Effector memory CD4-positive, alpha-beta T cell (primary cell): ENCODE data around the gene LZTS2.

ENCODE experiments used
- DNase-seq, 3 donors: peaks; one replicate each; pipeline ENCODE4 v3.0.0-alpha.2; 2020
- H3K27ac ChIP-seq: 2 replicates; pipeline ENCODE4 v1.7.0; 2013; ENCODE audit warnings: mild to moderate bottlenecking, low read length, moderate library complexity; ENCODE audit not compliant: insufficient read depth, poor library complexity, severe bottlenecking
- H3K27me3 ChIP-seq: replicated peaks from 2 replicates; pipeline ENCODE4 v1.7.0; 2013; ENCODE audit warnings: mild to moderate bottlenecking, low read length; ENCODE audit not compliant: insufficient read depth, control insufficient read depth, poor library complexity, severe bottlenecking
- H3K36me3 ChIP-seq: 2 replicates; pipeline ENCODE4 v1.7.0; 2013; ENCODE audit warnings: mild to moderate bottlenecking, low read length, moderate library complexity; ENCODE audit not compliant: control insufficient read depth, insufficient read depth
- H3K4me1 ChIP-seq: 2 replicates; pipeline ENCODE4 v1.7.0; 2013; ENCODE audit warnings: low read length, mild to moderate bottlenecking; ENCODE audit not compliant: control insufficient read depth, insufficient read depth, poor library complexity, severe bottlenecking
- H3K4me3 ChIP-seq: 2 replicates; pipeline ENCODE4 v1.7.0; 2013; ENCODE audit warnings: low read length, low read depth, mild to moderate bottlenecking; ENCODE audit not compliant: insufficient read depth, poor library complexity, severe bottlenecking
- H3K9me3 ChIP-seq: 2 replicates; pipeline ENCODE4 v1.7.0; 2013; ENCODE audit warnings: mild to moderate bottlenecking, low read length, moderate library complexity; ENCODE audit not compliant: control insufficient read depth

Gene LZTS2

DNA sequence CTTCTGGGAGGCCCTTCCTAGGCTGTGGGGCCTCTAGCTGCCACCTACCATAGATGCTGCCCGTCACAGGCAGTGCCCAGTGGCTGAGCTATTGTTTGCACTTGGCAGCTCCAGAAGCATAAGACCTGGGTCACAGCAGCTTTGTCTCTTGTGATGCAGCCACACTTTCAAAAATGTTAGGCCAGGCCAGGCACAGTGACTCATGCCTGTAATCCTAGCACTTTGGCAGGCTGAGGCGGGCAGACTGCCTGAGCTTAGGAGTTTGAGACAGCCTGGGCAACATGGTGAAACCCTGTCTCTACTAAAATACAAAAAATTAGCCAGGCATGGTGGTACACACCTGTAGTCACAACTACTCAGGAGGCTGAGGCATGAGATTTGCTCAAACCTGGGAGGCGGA, 52.7 kb downstream of the LZTS2 start:
- Histone ChIP-seq H3K4me1 (peaks cover 7% of the 10 kb centered on the region), H3K27ac (no peak overlapping the region)

DNA sequence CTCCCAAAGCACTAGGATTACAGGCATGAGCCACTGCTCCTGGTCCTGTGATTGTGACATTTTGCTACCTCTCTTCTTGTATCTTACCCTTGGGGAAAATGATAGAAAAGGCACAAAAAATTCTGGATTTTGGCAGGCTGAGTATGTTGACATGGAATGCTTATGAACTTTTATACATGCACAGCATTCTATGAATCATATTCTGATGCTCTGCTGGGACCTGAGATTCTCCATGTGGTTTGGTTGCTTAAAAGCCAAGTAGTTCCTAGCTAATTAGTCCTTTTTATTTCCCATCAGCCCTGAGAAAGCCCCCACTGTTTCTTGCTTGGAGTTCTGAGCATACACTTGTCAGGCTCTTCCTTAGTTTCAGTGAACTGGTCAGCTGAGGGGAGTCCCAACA, 53.9 kb downstream of the LZTS2 start:
- H3K36me3 ChIP-seq = no peaks in the 10 kb centered on the region
- no peaks in the 10 kb centered on the region for H3K9me3 ChIP-seq
- peaks cover 26% of the 10 kb centered on the region for H3K27me3 ChIP-seq
- H3K4me1 ChIP-seq = peaks cover 7% of the 10 kb centered on the region
- no peak for DNase-seq
- H3K27ac ChIP-seq = no peak overlapping the region
- H3K4me3 ChIP-seq = no peak overlapping the region

More for the DNA sequence above, 52.7 kb downstream of the LZTS2 start:
- DNase-seq = no peak
- H3K36me3 ChIP-seq = no peaks in the 10 kb centered on the region
- peaks cover 36% of the 10 kb centered on the region for H3K27me3 ChIP-seq
- H3K9me3 ChIP-seq = no peaks in the 10 kb centered on the region
- no peak overlapping the region for H3K4me3 ChIP-seq

DNA sequence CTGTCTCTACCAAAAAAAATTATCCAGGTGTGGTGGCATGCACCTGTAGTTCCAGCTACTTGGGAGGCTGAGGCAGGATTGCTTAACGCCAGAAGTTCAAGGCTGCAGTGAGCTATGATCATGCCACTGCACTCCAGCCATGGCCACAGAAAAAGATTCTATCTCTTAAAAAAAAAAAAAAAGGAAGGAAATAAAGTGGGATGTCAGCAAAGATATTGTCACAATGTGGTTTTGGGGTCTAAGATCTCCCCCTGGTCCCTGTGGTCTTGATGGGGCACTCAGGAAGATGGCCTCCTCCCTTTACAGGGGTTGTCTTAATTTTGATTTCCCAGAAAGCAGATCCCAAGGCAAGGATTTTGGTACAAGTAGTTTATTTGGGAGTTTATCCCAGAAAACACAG, 54.7 kb downstream of the LZTS2 start:
- Histone ChIP-seq H3K36me3 (no peaks in the 10 kb centered on the region), H3K4me3 (no peak overlapping the region), H3K9me3 (no peaks in the 10 kb centered on the region), H3K27ac (no peak overlapping the region), H3K27me3 (peaks cover 19% of the 10 kb centered on the region), H3K4me1 (peaks cover 7% of the 10 kb centered on the region)
- DNase-seq = no peak

DNA sequence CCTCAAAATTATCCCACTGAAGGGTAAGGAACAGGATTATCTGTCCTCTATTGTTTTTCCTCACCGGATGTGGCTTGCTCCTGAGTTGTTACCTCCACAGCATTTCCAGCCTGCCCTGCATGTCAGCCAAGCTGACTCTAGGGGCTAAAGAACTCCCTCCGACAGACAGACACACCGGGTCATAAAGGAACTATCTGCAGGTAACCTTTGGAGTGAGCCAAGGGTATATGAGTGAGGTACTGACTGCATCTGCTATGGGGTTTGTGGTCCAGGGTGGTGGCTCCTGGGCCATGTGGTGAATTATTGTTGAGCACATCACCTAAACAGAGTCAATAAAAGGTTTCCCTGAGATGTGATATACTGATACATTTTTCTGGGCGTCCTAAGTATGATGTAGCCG, 55.3 kb downstream of the LZTS2 start:
- no peak overlapping the region for H3K4me3 ChIP-seq
- peaks cover 15% of the 10 kb centered on the region for H3K27me3 ChIP-seq
- DNase-seq = no peak
- no peaks in the 10 kb centered on the region for H3K9me3 ChIP-seq
- no peaks in the 10 kb centered on the region for H3K36me3 ChIP-seq
- no peak overlapping the region for H3K27ac ChIP-seq
- H3K4me1 ChIP-seq = peaks cover 7% of the 10 kb centered on the region

DNA sequence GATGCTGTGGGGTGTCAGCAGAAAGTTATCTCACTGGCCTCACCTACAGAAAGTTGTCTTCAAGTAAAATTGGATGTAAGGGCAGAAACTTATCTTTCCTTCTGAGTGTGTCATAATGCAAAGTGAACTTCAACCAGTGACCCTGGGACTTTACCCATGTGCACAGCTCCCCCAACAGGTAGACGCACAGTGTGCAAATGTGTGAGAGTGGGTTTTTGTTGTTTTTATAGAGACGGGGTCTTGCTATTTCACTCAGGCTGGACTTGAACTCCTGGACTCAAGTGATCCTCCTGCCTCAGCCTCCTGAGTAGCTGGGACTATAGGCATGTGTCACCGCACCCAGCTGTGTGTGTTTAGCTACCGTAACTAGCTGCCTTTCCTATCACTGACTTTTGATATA, 55.8 kb downstream of the LZTS2 start:
- Histone ChIP-seq H3K4me3 (no peak overlapping the region), H3K4me1 (peaks cover 2% of the 10 kb centered on the region), H3K9me3 (no peaks in the 10 kb centered on the region), H3K27ac (no peak overlapping the region), H3K27me3 (peaks cover 10% of the 10 kb centered on the region), H3K36me3 (no peaks in the 10 kb centered on the region)
- DNase-seq = no peak

DNA sequence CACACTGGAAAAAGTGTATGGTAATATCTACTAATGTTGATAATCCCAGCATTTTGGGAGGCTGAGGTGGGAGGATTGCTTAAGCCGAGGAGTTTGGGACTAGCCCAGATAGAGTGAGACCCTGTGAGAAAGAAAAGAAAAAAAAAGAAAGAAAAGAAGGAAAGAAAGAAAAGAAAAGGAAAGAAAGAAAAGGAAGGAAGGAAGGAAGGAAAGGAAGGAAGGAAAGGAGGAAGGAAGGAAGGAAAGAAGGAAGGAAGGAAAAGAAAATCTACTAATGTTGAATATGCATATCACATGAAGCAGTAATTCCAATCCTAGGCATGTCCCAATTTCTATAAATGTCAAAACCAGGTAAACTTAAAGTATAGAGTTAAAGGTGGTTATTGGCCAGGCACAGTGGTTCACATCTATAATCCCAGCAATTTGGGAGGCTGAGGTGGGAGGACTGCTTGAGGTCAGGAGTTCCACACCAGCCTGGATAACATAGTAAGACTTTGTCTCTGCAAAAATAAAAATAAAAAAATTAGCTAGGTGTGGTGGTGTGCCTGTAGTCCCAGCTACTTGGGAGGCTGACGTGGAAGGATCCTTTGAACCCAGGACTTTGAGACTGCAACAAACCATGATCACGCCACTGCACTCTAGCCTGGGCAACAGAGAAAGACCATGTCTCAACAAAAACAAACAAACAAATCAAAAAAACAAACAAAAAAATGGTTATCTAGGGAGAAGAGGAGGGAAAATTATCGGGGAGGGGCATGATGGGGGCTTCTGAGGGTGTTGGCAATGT, 57.0 kb downstream of the LZTS2 start:
- H3K9me3 ChIP-seq = no peaks in the 10 kb centered on the region
- peaks cover 7% of the 10 kb centered on the region for H3K4me1 ChIP-seq
- H3K27me3 ChIP-seq = no peaks in the 10 kb centered on the region
- H3K36me3 ChIP-seq = no peaks in the 10 kb centered on the region
- H3K4me3 ChIP-seq = no peak overlapping the region
- DNase-seq = no peak
- no peak overlapping the region for H3K27ac ChIP-seq
